ENCODE data around the gene KLHL10.
"Not testable (repeated sequence)": the region's sequence is repeated elsewhere in the genome, so short reads cannot be mapped to it uniquely, and the experiment has no call there.

Gene KLHL10

DNA sequence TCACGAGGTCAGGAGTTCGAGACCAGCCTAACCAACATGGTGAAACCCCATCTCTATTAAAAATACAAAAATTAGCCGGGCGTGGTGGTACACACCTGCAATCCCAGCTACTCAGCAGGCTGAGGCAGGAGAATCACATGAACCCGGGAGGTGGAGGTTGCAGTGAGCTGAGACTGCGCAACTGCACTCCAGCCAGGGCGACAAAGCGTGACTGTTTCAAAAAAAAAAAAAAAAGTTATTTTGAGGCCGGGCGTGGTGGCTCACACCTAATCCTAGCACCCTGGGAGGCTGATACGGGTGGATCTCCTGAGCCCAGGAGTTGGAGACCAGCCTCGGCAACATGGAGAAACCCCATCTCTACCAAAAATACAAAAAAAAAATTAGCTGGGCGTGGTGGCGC is 13.8 kb downstream of the KLHL10 start:
- DNase-seq (ENCODE audit: low read depth in 2 of 2) = not testable (repeated sequence)

GRCh38 chr17:41860254-41860931 is 22.8 kb downstream of the KLHL10 start:
- no peak for DNase-seq (ENCODE audit: low read depth in 2 of 2)

GRCh38 chr17:41863074-41863848 is 25.6 kb downstream of the KLHL10 start:
- no peak for DNase-seq (ENCODE audit: low read depth in 2 of 2)

DNA sequence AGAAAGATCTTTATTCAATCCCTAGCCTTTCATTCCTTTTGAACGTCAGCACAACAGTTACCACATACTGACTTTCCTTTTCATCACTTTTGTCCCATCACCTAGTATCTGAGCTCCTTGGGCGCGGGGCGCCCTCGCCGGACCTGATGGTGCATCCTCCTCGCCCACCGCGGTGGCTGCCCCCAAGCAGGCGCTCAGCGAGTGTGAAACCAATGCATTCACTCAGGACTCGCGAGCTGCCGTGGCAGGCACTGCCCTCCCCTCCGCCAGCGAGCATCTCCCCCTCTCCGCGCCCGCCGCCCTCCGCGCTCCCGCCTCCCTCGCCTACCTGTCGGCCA is 26.8 kb downstream of the KLHL10 start:
- no peak for DNase-seq (ENCODE audit: low read depth in 2 of 2)

GRCh38 chr17:41864836-41865595 is 27.4 kb downstream of the KLHL10 start, which contains the start of gene KLHL11:
KLHL11 (minus strand) TSS chr17:41865423; CDS start chr17:41865370, 53 bp downstream.
- peak; percentile 72 to 75 for DNase-seq (ENCODE audit: low read depth in 2 of 2)

- DNase-seq (ENCODE audit: low read depth in 2 of 2) = no peak
Observed at GRCh38 chr17:41865596-41865893, 27.9 kb downstream of the KLHL10 start.

DNA sequence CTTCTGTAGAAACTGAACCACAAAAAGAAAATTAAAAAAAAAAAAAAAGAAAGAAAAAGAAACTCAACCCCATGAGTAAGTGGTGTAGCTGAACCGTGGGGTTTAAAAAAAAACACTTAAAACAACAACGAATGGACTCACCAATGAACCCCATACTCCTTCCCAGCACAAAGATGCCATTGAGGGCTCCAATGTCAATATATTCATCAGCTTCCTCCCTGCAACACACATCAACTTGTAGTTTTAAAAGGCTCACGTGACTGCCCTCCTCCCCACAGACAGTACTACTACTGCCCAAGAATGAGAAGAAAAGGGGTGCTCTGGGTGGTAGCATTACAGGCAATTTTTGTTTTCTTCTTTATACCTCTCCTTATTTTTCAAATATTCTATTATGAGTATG is 30.9 kb downstream of the KLHL10 start:
- no peak for DNase-seq (ENCODE audit: low read depth in 2 of 2)

DNA sequence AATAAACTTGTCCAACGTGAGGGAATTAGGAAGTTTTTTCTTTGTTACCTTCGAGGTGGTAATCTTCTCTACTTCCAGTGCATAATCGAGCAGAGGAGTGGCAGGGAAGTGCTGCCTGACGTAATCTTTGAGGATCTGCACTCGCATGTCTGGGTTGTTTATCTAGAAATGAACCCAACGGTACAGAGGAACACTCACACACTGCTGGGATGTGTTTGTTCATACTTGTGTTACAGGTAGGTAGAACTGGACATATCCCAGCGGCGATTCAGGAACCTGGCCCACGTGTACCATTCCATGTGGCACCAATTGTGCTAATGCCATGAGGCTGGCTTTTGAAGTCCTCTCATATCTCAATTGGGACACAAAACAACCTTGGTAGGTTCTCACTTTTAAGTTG is 31.8 kb downstream of the KLHL10 start:
- DNase-seq (ENCODE audit: low read depth in 2 of 2) = no peak

DNA sequence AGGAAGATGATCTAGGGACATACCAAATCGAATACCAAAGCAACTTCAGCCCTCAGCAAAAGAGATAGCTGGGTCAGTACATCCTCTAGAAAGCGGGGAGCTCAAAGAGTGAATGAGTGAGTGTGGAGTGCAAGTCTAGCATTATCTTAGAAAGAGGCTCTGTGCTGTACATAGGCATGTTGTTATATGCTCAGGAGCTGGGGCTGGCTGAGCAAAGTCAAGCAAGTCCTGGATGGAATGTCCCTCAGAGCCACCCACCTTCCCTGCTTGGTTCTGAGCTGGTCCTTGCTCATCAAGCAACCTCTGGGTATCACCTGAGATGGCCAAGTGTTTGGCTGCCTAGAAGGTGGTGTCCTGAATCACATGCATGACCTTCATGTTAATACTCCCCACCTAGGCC is 32.5 kb downstream of the KLHL10 start:
- no peak for DNase-seq (ENCODE audit: low read depth in 2 of 2)

GRCh38 chr17:41870627-41871026 is 33.0 kb downstream of the KLHL10 start:
- DNase-seq (ENCODE audit: low read depth in 2 of 2) = no peak

- no peak for DNase-seq (ENCODE audit: low read depth in 2 of 2)
Observed at GRCh38 chr17:41871789-41872188, 34.2 kb downstream of the KLHL10 start.

DNA sequence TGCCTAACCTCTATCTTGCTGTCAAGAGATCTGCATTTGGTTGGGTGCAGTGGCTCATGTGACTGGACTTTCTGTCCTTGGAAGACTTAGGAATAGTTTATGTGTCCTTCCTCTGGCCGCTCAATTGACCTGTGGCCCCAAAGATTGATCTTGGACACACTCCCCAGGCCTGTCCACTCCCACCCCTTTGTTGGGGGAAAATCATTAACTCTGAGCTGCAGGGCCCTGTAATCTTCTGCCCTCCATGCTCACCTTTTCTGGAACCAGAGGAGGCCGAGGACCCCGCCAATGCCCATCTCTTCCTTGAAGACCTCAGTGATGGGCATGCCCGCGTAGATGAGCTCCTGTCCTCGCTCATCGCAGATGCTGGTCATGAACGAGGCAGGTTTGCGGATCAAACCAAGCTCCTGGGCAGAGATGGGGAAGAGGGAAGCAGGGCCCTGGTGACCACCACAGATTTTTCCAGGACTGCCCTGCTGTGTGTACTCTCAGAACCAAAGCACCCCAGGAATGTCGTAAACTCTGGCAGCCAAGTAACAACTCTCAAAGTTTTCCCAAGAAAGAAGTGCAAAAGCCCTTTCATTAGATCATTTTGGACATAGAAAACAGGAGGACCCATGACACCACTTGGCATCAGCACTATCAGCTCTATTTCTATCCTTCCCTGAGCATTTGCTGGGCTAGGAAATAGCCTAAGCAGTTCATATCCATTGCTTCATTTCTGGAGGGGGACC is 36.1 kb downstream of the KLHL10 start:
- DNase-seq (ENCODE audit: low read depth in 2 of 2) = no peak

DNA sequence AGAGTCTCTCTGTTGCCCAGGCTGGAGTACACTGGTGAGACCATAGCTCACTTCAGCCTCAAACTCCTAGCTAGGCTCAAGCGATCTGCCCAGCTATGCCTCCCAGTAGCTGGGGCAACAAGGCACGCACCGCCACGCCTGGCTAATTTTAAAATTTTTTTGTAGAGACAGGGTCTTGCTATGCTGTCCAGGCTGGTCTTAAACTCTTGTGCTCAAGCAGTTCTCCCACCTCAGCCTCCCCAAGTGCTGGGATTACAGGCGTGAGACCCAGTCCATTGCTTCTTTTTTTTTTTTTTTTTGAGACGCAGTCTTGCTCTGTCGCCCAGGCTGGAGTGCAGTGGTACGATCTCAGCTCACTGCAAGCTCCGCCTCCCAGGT is 36.7 kb downstream of the KLHL10 start:
- not testable (repeated sequence) for DNase-seq (ENCODE audit: low read depth in 2 of 2)

DNA sequence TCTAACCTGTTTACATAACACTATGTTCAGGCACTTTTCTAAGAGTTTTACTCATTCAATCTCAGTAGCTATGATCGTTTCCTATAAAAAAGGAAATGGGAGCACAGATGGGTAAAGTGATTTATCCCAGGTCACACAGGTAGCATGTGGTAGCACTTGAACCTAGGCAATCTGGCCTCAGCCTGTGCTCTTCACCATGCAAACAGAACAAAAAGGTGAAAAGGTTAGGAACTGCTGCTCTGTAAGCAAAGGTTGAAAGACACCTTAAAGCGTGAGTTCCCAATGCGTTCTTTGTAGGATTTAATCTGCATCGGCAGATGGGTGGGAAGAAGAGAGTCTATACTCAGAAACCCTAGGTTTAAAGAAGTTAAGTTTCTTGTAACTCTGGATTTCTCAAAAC is 42.5 kb downstream of the KLHL10 start:
- DNase-seq (ENCODE audit: low read depth in 2 of 2) = no peak

- DNase-seq (ENCODE audit: low read depth in 2 of 2) = no peak
Observed at GRCh38 chr17:41882756-41883155, 45.1 kb downstream of the KLHL10 start.

DNA sequence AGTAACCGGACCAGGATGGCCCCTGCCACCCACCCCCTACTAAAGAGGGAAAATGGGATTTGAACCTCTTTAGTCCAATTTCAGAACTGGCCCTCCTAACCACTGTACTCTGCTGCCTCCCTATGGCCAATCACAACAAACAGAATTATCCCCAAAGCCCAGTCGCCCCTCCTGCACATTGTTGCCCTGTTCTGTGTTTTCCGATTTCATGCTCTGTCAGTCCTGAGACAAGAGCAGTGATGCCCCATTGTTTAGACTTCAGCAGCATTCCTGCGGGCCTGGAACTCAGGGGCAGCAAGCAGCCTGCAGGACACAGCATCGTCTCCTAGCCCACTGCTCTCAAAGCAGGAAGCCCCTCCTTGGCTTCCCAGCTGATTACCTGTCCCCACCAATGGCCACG is 48.1 kb downstream of the KLHL10 start:
- DNase-seq (ENCODE audit: low read depth in 2 of 2) = no peak

- no peak for DNase-seq (ENCODE audit: low read depth in 2 of 2)
Observed at GRCh38 chr17:41888332-41888965, 50.8 kb downstream of the KLHL10 start.

DNA sequence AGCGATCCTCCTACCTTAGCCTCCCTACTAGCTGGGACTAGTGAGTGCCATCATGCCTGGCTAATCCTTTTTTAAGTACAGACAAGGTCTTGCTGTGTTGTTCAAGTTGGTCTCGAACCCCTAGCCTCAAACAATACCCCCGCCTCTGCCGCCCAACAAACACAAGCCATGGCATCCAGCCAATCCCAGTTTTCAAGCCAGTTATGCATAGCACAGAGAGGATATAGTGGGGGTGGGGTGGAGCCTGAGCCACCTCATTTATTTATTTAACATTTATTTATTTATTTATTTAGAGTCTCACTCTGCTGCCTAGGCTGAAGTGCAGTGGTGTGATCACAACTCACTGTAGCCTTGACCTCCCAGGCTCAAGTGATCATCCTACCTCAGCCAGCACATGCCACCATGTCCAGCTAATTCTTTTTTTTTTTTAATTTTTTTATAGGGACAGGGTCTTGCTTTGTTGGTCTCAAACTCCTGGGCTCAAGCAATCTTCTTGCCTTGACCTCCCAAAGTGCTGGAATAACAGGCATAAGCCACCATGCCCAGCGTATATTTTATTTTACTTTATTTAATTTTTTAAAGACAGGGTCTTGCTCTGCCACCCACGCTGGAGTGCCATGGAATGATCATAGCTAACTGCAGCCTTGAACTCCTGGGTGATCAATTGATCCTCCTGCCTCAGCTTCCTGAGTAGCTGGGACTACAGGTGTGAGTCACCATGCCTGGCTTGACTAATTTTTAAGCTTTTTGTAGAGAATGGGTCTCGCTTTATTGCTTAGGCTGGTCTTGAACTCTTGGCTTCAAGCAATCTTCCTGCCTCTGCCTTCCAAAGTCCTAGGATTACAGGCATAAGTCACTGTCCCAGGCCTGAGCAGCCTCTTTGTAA is 53.8 kb downstream of the KLHL10 start:
- no peak for DNase-seq (ENCODE audit: low read depth in 2 of 2)

GRCh38 chr17:41892021-41892376 is 54.4 kb downstream of the KLHL10 start:
- no peak for DNase-seq (ENCODE audit: low read depth in 2 of 2)

DNA sequence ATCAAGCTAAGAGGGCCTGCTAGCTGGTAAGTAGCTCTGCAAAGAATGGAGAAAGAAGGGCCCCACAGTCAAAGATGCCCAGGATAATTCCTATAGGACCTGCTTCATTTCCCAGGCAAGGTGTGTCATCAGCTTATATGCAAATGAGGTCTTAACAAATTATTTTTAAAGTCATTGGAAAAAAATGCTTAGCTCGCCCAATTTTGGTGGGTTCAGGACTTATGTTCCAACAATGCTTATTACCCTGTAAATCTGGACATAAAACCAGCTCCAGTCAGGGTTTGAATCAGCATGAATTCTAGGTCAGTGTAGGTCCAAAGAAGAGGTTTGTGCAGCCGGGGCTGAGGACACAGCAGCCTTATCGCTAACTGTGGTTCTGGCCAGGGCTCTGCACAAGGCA is 55.8 kb downstream of the KLHL10 start:
- no peak for DNase-seq (ENCODE audit: low read depth in 2 of 2)

GRCh38 chr17:41894791-41895331 is 57.2 kb downstream of the KLHL10 start:
- DNase-seq (ENCODE audit: low read depth in 2 of 2) = no peak

Measured in stimulated activated CD8-positive, alpha-beta memory T cell treated with anti-CD3 and anti-CD28 coated beads, Interleukin-7, amount 100 ng/mL, for 1 hour (primary cell).